Heart left ventricle (tissue), 13 donors: Measurements from ENCODE around the gene WIPF3.

ENCODE experiments used
- CTCF ChIP-seq, 12 donors: fragments of 200-600 bp; sonication (generic) in 4 of 12; IDR thresholded peaks; one replicate each; pipeline versions ENCODE4 v1.5.0 to v1.8.0; 2018 to 2022; ENCODE audit warnings: antibody characterized with exemption in 12 of 12, mild to moderate bottlenecking in 5 of 12
- POLR2A ChIP-seq, 2 donors: fragments of 450-650 bp; IDR thresholded peaks; one replicate each; pipeline ENCODE4 v1.6.1; 2017; ENCODE audit warnings: antibody characterized with exemption in 2 of 2, mild to moderate bottlenecking in 2 of 2, moderate library complexity in 2 of 2
- donor health status: ischemic (EF 13 %, LVEDD 7.1; RV severe dilation, severe dysfunction).
- donor health status: DM: no; HTN: yes; CAD: no.
- donor health status: DM: no; HTN: no; CAD: no.
- donor health status: ischemic (EF 25% LVEDD 6.9; RV normal size, moderate dysfunction).
- donor health status: ischemic (EF 25% LVEDD 5.7; RV mildly dilated, moderate dysfunction).
- donor health status: ischemic (EF 35%, LVEDD 5.7; RV mildly dilated, moderate dysfunction).
- donor health status: nonischemic (EF 11% LVEDD 7.7; RV severe dilation, severe dysfunction).
- donor health status: DM: yes; HTN: yes; CAD: no.
- donor health status: PGD.
- donor health status: ischemic (EF 29% LVEDD 5.4; RV normal size, mild dysfunction).
- donor health status: nonischemic (EF 23%, LVEDD 6.1; RV moderate dilation, normal function).

- TF ChIP-seq CTCF (IDR thresholded peaks at IDR 0.05) (no peak), POLR2A (IDR thresholded peaks at IDR 0.05) (no peak)
Measured at GRCh38 chr7:29854257-29854938, 48.1 kb downstream of the WIPF3 start.
